ENCODE results near the gene CACNA1I.
A peak's percentile ranks its signal among the peaks of the same experiment; 100 is the strongest.

CACNA1I gene

DNA sequence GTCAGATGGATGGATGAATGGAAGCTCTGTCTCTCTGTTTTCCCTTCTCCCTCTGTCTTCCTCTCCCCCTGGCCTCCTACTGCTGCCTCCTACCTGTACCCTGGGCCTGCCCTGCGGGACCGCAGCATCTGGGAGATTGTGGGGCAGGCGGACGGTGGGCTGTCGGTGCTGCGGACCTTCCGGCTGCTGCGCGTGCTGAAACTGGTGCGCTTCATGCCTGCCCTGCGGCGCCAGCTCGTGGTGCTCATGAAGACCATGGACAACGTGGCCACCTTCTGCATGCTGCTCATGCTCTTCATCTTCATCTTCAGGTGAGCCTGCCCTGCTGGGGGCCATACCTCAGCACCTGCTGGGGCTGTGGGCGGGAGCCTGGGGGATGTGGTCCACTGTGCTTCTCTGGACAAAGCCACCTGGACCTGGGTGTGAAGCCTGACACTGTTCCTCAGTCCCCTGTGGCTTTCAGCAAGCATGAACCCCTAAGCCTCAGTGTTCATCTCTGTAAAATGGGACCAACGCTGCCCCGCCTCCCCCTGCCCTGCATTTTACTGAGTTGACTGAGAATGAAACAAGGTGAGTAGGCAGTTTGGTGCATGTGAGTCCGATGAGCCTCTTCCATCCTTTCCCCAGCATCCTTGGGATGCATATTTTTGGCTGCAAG lies 88.4 kb downstream of the CACNA1I start:
- no peak for DNase-seq (ENCODE audit: low spot score)
- TF ChIP-seq, protein P1, sequence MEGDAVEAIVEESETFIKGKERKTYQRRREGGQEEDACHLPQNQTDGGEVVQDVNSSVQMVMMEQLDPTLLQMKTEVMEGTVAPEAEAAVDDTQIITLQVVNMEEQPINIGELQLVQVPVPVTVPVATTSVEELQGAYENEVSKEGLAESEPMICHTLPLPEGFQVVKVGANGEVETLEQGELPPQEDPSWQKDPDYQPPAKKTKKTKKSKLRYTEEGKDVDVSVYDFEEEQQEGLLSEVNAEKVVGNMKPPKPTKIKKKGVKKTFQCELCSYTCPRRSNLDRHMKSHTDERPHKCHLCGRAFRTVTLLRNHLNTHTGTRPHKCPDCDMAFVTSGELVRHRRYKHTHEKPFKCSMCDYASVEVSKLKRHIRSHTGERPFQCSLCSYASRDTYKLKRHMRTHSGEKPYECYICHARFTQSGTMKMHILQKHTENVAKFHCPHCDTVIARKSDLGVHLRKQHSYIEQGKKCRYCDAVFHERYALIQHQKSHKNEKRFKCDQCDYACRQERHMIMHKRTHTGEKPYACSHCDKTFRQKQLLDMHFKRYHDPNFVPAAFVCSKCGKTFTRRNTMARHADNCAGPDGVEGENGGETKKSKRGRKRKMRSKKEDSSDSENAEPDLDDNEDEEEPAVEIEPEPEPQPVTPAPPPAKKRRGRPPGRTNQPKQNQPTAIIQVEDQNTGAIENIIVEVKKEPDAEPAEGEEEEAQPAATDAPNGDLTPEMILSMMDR (IDR thresholded peaks at IDR 0.05; ENCODE audit: extremely low read depth, missing control alignments) = no peak

DNA sequence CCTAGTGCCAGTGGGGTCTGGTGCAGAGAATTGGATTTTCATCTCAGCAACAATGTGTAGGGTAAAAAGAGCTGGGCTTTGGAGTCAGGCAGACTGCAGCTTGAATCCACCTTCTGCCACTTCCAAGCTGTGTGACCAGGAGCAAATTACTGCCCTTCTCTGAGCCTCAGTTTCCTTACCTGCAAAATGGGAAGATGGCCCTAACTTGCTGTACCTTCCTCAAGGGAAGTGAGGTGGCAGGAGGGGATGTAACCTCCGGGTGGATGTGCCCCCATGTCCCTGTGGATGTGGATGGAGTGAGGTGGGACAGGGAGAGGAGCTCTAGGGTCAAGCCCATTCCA lies 90.9 kb downstream of the CACNA1I start:
- TF ChIP-seq, protein P1 (IDR thresholded peaks at IDR 0.05; ENCODE audit: extremely low read depth, missing control alignments) = no peak
- no peak for DNase-seq (ENCODE audit: low spot score)

DNA sequence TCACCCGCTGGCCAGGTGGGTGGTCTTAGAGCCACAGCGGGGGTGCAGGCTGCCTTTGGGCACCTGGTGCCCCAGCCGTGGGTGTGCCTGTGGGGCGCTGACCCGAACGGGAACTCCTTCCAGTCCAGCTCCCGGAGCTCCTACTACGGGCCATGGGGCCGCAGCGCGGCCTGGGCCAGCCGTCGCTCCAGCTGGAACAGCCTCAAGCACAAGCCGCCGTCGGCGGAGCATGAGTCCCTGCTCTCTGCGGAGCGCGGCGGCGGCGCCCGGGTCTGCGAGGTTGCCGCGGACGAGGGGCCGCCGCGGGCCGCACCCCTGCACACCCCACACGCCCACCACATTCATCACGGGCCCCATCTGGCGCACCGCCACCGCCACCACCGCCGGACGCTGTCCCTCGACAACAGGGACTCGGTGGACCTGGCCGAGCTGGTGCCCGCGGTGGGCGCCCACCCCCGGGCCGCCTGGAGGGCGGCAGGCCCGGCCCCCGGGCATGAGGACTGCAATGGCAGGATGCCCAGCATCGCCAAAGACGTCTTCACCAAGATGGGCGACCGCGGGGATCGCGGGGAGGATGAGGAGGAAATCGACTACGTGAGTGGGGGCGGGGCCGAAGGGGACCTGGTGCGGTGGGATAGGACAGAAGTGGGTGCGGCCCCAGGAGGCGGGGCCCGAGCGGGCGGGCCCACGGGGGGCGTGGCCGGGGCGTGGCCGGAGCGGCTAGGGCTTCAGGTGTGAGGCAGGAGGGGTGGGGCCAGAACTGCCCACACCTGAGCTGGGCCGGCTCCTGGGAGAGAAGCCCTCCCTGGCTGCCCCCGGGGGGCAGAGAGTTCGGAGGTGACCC lies 91.5 kb downstream of the CACNA1I start:
- DNase-seq (ENCODE audit: low spot score) = no peak
- TF ChIP-seq, protein P1 (IDR thresholded peaks at IDR 0.05; ENCODE audit: extremely low read depth, missing control alignments) = no peak

DNA sequence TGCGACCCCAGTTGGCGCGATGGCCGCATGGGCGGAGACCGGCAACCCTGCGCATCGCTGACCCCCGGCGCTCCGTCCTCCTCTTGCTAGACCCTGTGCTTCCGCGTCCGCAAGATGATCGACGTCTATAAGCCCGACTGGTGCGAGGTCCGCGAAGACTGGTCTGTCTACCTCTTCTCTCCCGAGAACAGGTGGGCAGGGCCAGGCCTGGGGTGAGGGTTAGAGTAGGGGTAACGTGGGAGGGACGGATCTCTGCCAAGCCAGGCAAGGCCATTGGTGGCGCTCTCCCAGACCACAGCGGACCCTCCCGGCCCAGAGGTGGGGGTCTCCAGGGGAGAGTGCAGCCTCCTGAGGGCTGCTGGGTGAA lies 92.1 kb downstream of the CACNA1I start:
- TF ChIP-seq, protein P1 (IDR thresholded peaks at IDR 0.05; ENCODE audit: extremely low read depth, missing control alignments) = no peak
- DNase-seq (ENCODE audit: low spot score) = no peak

DNA sequence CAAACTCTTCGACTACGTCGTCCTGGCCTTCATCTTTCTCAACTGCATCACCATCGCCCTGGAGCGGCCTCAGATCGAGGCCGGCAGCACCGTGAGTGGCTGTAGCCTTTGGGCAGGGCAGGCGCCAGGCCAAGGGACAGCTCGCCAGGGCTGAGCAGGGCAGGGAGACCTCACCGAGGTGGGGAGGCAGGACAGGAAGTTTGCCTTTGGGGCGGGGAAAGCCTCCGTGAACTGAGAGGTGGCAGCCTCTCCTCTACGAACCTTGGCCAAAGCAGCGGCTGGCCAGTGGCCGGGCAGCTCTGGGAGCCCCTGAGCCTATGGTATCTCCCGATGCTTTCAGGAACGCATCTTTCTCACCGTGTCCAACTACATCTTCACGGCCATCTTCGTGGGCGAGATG lies 93.2 kb downstream of the CACNA1I start:
- no peak for DNase-seq (ENCODE audit: low spot score)

DNA sequence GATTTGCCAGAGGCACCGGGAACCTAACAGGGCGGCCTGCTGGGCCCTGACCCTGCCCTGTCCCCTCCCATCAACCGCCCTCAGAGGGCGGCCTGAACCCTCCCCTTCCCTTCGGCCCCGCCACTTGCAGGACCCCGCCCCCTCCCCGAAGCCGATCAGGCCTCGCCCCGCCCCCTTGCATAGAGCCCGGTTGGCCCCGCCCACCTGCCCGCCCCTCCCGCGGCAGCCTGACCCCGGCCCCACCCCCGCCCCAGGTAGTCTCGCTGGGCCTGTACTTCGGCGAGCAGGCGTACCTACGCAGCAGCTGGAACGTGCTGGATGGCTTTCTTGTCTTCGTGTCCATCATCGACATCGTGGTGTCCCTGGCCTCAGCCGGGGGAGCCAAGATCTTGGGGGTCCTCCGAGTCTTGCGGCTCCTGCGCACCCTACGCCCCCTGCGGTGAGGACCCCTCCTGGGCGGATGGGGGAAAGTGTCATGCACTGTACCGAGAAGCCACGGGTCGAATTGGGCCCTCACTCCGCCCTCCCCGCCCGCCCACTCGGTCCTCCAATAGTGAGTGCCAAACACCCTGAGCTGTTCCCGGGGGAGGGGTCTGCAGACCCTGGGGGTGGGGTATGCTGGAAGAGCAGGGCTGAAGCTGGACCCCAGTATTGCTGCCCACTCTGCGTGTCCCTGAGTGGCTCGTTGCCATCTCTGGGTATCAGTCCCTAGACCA lies 94.1 kb downstream of the CACNA1I start:
- peak; percentile 61 for DNase-seq (ENCODE audit: low spot score)
- TF ChIP-seq, protein P1 (IDR thresholded peaks at IDR 0.05; ENCODE audit: extremely low read depth, missing control alignments) = no peak

More for the DNA sequence above, 93.2 kb downstream of the CACNA1I start:
- TF ChIP-seq, protein P1 (IDR thresholded peaks at IDR 0.05; ENCODE audit: extremely low read depth, missing control alignments) = no peak

DNA sequence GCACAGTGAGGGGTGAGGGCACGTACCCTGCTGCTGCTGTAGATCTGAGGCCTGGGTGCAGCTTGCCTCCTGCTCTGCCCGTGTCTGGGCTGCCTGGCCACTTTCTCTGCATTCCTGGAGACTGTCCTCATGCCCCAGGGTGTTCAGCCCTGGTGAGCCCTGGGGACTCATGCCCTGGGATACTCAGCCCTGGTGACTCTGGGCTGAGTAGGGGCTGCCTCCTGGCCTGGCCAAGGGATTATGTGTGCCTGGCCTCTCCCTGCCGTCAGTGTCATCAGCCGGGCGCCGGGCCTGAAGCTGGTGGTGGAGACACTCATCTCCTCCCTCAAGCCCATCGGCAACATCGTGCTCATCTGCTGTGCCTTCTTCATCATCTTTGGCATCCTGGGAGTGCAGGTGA lies 94.7 kb downstream of the CACNA1I start:
- DNase-seq (ENCODE audit: low spot score) = no peak
- TF ChIP-seq, protein P1 (IDR thresholded peaks at IDR 0.05; ENCODE audit: extremely low read depth, missing control alignments) = no peak

Data from GM20000 (cell line).